SH-SY5Y (cell line): ENCODE measurements around the gene WDR91.

Experiments used
- GATA2 ChIP-seq: IDR thresholded peaks from 2 replicates; pipeline ENCODE4 v1.6.1; 2011; ENCODE audit warnings: mild to moderate bottlenecking, low read depth, low read length
- GATA3 ChIP-seq: IDR thresholded peaks from 2 replicates; pipeline ENCODE4 v1.6.1; 2011; ENCODE audit warnings: low read depth, mild to moderate bottlenecking, low read length, moderate library complexity

- TF ChIP-seq GATA2 (no peak), GATA3 (no peak)
Measured at GRCh38 chr7:135232720-135233119, 21.4 kb upstream of the WDR91 start.
